Measurements from ENCODE around the gene FBXL19.

- no peak for TF ChIP-seq CREB1 (IDR thresholded peaks at IDR 0.05)
- no peak; the same call in 1 of the 2 replicates for TF ChIP-seq CREB1 (CRISPR knock-in tag; IDR thresholded peaks at IDR 0.05)
- no peak for TF ChIP-seq SREBF2 (CRISPR knock-in tag; IDR thresholded peaks at IDR 0.05)
These were observed 73.8 kb downstream of the FBXL19 start for GRCh38 chr16:30996985-30997724.

Measured in K562 (cell line).